GM18499 (cell line): ENCODE data around the gene OTUD4.
"Not testable (repeated sequence)": the region's sequence is repeated elsewhere in the genome, so short reads cannot be mapped to it uniquely, and the experiment has no call there.

Experiments used
- ATAC-seq: cut with Tn5 transposase; IDR thresholded peaks from one replicate; pipeline ENCODE4 v1.9.1; 2021; ENCODE audit warnings: moderate number of reproducible peaks; ENCODE audit not compliant: insufficient read depth, unreplicated experiment

Gene OTUD4, protein sequence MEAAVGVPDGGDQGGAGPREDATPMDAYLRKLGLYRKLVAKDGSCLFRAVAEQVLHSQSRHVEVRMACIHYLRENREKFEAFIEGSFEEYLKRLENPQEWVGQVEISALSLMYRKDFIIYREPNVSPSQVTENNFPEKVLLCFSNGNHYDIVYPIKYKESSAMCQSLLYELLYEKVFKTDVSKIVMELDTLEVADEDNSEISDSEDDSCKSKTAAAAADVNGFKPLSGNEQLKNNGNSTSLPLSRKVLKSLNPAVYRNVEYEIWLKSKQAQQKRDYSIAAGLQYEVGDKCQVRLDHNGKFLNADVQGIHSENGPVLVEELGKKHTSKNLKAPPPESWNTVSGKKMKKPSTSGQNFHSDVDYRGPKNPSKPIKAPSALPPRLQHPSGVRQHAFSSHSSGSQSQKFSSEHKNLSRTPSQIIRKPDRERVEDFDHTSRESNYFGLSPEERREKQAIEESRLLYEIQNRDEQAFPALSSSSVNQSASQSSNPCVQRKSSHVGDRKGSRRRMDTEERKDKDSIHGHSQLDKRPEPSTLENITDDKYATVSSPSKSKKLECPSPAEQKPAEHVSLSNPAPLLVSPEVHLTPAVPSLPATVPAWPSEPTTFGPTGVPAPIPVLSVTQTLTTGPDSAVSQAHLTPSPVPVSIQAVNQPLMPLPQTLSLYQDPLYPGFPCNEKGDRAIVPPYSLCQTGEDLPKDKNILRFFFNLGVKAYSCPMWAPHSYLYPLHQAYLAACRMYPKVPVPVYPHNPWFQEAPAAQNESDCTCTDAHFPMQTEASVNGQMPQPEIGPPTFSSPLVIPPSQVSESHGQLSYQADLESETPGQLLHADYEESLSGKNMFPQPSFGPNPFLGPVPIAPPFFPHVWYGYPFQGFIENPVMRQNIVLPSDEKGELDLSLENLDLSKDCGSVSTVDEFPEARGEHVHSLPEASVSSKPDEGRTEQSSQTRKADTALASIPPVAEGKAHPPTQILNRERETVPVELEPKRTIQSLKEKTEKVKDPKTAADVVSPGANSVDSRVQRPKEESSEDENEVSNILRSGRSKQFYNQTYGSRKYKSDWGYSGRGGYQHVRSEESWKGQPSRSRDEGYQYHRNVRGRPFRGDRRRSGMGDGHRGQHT

DNA sequence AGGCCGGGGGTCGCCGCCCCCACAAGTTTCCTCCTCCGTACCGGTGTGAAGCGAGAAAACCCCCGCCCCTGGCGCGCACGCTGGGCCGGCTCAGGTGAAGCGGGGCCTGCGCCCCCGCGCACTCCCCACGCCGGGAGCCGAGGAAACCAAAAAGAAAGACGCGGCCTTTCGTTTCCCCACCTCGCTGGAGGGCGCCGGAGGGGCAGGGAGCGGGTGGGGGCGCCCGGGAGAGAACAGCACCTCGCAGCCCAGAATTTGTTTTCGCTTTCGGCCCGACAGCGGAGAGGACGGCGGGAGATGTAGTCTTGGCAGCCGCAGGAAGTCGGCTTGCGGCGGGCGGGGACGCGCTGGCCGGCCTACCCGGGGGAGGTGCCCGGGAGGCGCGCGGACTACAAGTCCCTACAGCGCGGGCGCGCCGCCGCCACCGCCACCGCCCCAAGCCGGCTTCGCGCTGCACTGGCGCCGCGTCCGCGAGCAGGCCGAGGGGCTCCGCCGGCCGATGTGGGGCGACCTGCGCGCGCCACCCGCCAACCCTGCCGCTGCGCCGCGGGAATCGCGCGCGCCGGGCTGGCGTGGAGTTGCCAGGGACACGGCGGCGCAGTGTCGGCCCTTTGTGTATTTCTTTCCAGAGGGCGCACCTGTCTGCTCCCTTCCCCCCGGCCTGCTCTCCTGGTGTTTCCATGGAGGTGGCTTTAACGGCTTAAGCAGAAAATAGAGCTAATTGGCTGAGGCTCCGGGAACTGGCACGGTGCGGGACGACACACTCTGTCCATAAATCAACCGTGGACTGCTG, at the start of gene OTUD4:
Gene OTUD4 (minus strand): TSS at position 292 of the 793 bp plus-strand sequence. CDS start 616 bp downstream, outside the sequence.
- ATAC-seq, result peak; percentile 68

DNA sequence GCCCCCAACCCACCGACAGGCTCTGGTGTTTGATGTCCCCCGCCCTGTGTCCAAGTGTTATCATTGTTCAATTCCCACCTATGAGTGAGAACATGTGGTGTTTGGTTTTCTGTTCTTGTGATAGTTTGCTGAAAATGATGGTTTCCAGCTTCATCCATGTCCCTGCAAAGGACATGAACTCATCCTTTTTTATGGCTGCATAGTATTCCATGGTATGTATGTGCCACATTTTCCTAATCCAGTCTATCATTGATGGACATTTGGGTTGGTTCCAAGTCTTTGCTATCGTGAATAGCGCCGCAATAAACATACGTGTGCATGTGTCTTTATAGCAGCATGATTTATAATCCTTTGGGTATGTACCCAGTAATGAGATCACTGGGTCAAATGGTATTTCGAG, 42.8 kb upstream of the OTUD4 start:
- not testable (repeated sequence) for ATAC-seq

DNA sequence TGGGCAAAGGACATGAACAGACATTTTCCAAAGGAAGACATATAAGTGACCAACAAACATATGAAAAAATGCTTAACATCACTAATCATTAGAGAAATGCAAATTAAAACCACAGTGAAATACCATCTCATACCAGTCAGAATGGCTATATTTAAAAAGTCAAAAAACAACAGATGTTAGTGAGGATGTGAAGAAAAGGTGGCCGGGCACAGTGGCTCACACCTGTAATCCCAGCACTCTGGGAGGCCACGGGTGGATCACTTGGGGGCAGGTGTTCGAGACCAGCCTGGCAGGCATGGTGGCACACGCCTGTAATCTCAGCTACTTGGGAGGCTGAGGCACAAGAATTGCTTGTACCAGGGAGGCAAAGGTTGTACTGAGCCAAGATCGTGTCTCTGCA, 41.1 kb upstream of the OTUD4 start:
- ATAC-seq, result not testable (repeated sequence)

DNA sequence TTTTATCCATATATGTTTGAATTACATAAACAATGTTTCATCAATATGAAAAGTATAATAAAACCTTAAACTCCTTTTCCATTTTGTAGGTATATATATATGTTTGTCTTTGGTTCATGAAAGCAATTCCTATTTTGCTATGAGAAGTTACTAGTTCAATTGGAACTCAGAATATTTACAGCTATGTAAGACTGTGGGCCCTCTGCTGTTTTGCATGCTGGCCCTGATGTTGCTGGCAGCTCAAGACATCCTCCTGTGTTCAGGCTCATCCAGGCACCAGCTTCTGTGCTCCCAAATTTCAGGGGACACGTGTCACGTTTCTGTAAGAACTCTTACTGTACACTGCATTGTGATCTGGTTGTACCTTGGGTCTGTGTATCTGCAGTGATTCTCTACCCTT, 38.7 kb upstream of the OTUD4 start:
- ATAC-seq, result no peak

DNA sequence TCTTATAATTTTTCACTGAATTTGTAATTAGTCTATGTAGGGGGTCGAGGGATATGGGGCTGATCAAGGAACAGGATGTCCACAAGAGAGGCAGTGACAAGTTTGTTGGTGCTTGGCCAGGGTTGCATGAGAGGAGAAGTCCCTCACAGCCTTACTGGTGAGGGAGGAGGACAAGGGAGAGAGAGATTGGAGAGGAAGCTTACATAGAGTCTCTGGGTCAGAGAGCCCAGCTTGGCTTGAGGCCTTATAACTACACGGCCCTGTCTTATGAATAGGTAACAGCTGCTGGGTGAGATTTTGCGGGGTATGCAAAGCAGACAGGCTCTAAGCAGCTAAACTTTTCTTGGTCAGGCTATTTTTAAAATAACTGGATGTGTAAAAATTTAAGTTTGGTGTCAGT, 37.9 kb upstream of the OTUD4 start:
- ATAC-seq, result peak; percentile 38

DNA sequence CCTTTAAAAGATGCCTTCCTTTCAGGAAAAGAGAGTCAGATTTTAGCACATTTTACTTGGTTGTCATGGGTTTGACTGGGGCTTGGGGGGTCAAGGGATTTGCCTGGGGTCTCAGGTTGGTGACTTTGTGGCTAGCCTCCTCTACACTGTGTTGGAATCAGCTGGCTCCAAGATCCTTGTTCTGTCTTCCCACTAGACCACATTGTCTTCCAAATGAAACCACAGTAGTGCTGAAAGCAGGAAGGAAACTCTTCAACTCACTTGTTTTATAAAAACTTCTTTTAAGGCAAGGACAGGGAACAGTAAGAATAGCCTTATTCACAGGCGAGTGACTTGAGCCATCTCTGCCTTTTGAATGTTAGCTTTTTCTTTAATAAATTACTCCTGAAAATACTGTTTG, 37.0 kb upstream of the OTUD4 start:
- ATAC-seq, result no peak

DNA sequence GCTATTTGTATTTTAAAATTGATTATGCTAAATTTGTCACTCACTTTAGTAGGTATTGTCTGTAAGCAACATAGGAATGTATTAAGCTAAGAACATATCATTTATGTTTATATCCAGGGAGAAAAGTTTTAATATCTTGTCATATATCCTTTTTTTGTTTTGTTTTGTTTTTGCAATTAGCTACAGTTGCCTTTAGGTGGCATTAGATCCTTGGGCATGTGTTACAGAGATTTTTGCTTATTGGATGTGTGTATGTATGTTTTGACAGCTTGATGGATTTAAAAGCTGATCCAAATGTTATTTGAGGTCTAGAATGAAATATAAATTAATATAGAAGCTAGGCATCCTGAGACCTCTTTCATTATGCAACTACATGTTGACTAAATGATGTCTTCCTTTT, 36.1 kb upstream of the OTUD4 start:
- no peak for ATAC-seq

DNA sequence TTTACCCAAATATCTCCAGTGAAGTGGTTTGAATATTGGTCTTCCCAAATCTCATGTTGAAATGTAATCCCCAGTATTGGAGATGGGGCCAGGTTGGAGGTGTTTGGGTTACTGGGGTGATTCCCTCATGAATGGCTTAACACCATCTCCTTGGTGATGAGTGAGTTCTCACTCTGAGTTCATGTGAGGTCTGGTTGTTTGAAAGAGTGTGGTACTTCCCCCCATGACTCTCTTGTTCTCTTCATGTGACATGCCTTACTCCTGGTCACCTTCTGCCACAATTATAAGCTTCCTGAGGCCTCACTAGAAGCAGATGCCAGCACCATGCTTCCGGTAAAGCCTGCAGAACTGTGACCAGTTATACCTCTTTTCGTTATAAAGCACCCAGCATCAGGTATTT, 32.9 kb upstream of the OTUD4 start:
- no peak for ATAC-seq

DNA sequence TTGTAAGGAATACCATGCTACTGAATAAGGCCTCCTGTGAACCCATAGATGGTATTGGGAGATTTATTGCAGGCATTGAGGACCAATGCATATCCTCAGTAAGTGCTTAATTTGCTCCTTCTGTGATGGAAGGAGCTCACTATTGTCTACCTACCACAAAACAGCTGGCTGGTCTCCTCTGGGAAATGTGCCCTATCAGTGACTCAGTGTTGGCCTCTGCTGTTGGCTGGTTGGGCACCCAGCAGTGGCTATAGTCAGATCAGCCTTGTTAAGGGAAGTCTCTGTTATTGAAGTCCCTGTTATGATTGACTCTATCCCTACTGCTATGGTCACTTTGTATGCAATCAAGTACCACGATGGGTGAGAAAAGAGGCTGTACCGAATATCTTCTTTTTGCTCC, 27.5 kb upstream of the OTUD4 start:
- ATAC-seq, result no peak

DNA sequence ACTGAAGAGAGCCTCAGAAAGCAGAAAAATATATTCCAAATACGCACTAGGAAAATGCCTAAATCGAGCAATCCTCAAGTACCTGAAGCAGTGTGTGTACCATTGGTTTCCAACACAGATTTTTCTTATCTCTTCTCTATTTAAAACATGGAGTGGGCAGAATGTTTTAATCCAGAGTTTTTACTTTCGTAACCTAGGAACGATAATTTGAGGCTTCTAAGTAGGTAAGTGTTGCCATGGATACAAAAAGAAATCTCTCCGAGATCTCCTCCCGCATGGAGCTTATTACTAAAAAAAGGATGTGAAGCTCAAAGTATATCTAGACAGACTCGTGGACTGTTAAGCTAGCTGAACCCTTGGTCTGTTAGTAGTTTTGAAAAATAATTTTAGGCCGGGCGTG, 23.0 kb upstream of the OTUD4 start:
- ATAC-seq, result no peak

DNA sequence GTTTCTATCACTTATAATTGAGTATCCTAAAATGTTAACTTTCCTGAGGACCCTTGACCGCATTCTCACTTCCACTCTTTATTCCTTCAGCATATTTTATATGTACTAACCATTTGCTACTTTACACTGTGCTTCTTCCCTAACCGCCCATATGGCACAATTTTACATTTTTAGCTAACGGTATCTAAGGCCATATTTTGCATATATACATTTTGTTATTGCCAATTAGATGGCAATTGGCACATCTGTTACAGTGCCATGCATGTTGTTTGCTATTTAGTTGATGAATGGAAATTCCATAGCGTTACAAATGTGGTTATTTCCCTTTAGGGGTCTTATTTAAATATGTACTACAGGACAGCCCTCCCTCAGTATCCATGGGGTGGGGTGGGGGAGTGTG, 20.0 kb upstream of the OTUD4 start:
- no peak for ATAC-seq

DNA sequence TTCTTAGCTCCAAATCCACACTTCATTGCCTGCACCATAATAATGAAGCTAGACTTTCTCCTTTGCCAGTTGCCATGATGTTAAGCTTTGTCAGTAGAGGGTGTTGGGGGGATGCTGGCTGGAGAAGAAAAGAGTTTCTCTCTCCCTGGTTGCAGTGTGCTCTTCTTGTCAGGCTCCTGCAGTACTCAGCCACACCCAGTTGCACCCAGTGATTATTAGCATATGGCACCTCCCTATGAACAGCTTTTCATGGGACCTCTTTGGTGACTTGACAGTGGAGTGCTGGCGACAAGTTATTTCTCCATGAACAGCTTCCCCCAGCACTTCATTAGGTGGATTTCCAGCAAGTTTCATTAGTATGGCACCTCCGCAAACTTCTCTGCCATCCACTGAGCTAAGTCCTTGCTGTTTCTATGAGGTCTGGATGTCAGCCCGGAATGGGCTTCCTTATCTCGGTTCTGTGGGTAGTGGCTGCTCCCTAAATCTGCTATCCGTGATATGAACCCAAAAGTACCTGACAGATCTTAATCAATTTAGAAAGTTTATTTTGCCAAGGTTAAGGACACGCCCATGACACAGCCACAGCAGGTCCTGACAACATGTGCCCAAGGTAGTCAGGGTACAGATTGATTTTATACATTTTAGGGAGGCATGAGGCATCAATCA, 18.8 kb upstream of the OTUD4 start:
- no peak for ATAC-seq

DNA sequence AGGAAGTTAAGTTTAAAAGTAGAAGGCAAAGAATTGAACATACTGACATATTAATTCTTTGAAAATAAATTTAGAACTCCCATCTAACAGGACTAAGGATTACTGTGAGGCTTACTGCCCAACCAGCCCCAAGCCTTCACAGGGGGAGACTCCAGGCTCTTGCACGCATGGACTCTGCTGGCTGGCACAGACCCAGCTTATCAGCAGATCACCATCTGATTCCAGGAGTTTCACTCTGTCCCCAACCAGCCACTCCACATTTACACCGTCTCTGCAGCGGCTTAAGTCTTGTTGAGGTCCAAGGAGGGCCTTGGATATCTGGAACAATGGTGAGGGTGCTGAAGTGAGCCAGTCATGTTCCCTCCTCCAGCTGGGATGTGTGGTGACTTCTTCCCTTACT, 16.4 kb upstream of the OTUD4 start:
- no peak for ATAC-seq

DNA sequence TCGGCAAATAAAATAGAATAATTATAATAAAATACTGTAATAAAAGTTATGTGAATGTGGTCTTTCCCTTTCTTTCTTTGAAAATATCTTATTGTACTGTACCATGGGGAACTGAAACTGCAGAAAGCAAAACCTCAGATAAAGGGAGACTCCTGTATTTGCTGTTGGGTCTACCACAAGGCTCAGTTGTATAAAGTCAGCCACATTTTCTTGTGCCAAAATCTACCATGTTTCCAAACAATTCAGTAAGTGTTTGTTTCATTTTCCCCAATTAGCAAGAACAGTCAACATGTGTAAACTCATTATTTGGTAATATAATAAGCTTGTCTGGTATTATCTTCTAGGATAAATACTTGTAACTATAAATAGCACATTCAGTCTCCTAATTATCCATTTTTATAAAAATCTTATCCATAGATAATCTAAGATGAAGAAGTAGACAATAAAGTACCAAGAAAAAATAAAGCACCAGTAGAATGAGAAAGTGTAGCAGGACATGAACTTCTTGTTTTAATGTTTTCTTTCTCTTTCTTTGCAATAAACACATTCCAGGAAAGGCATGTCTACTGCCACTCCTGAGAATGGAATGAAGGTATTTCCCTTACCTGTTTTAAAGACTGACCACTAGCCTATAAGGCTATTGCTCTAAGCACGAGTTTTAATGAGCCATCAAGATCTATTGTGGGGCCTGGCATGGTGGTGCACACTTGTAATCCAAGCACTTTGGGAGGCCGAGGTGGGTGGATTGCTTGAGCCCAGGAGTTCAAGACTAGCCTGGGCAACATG, 15.0 kb upstream of the OTUD4 start:
- ATAC-seq, result peak; percentile 94

DNA sequence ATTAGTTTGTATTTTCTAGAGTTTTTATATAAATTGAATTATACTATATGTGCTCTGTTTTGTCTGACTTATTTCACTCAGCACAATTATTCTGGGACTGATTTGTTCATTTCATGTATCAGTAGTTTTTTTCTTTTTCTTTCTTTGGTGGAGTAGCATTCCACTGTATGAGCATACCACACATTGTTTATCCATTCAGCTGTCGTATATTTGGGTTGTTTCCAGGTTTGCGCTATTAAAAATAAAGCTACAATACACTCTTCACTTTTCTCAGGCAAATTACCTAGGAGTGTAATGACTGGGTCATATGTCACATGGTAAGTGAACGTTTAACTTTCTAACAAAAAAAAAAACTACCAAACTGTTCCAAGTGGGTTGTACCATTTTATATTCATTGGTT, 9.6 kb upstream of the OTUD4 start:
- no peak for ATAC-seq

DNA sequence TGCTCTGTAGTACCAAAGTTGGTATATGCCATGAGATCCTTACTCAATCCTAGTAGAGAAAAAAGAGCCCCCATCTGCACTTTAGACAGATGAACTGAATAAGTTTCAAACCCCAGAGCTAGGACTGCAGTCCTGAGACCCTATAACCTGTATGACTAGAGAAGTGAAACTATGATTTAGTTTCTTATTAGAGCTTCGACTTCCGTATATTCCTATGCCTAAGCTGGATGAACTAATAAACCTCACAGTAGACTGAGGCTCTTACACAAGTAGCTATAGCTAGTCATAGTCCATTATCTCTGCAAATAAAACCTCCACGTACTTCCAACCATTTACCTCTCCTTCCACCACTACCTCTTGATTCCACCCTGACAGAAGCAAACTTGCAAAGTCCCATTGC, 6.3 kb upstream of the OTUD4 start:
- peak; percentile 81 for ATAC-seq

DNA sequence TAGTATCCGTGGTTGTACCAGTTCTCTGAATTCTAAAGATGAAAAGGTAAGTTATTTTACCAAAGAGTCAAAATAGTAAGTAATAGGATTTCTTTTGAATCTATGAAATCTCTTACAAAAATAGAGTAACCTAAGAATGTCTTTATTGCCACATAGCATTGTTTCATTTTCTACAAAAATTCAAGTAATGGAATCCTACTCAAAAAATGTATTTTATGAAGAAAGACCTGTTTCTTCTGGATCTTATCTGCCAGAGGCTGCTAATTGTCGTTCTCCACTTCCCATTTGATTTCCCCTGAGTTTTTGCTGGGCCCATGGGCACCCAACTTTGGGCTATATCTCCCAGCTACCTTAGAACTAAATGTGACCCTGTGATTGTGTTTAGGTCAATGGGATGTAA, 3.2 kb upstream of the OTUD4 start:
- ATAC-seq, result no peak

DNA sequence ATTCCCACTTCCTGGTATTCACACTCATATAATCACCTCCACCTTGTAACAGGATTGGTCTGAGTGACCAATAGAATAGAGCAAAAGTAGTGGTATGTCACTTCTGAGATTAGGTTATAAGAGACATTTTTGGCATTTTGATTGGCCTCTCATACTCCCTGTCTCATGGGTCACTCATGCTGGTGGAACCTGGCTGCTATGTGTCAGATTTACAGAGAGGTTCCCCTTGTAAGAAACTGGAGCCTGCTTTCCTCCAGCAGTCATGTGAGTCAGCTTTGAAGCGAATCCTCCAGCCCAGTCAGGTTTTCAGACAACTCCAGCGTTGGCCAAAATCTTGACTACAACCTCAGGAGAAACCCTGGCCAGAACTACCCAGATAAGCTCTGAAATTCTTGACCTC, 2.6 kb upstream of the OTUD4 start:
- no peak for ATAC-seq

DNA sequence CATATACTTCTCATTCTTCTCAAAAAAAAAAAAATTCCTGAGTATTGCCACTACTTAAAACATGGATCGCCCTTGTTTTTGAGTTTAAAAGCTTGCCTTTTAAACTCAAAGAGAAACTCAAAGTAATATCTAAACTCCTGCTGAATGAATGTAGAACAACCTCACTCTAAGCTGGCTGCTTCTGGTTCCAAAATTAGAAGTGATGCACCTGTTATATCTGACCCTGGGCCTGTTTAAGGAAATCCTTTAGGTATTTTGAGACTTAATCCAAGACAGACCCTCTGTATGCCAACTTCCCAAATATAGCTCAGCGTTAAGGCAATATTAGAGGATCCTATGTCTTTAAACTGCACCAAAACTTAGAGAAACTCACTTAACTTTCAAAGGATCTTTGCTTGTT, 1.8 kb upstream of the OTUD4 start:
- no peak for ATAC-seq
